Right hindlimb (tissue), 1 donor: ENCODE measurements around the gene DDX3X.
"Not testable (repeated sequence)": the region's sequence is repeated elsewhere in the genome, so short reads cannot be mapped to it uniquely, and the experiment has no call there.

Experiments
- DNase-seq: peaks from one replicate; pipeline ENCODE4 v3.0.0-alpha.2; 2018

DDX3X gene

DNA sequence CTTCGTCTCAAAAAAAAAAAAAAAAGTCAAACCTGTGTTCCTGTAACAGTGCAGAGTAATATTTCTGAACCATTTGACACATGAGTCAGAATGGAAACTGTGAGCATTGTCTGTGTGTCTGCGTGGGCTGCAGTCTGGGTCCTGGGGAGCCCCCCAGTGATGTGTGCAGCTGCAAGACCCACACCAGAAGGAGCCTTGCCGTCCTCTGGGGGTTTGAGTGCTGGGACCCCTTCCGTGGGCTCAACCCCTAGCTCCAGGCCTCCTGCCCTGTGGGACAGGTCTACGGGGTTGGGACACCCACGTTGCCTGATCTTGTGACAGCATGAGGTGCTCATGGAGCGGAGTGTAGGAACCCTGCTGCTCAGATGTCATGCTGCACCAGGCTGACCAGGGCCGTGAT is 43.7 kb downstream of the DDX3X start:
- no peak for DNase-seq

DNA sequence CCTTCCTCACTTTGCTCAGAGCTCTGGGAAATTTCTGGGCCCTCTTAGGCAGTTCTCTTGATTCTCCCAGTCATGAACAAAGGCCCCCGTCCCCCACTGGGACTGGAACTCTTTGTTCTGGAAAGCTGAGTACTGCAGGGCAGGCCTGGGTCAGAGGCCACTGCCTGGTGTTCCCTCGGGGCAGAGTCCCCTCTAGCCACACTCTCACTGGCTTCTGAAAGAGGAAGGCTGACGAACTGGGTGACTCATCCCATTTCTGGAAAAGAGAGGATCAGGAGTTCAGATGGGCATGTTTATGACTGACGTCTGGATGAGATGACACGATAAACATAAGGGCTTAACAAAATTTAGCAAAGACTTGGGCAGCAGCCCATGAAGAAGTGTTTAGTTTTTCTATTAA is 47.7 kb downstream of the DDX3X start:
- DNase-seq, result no peak

DNA sequence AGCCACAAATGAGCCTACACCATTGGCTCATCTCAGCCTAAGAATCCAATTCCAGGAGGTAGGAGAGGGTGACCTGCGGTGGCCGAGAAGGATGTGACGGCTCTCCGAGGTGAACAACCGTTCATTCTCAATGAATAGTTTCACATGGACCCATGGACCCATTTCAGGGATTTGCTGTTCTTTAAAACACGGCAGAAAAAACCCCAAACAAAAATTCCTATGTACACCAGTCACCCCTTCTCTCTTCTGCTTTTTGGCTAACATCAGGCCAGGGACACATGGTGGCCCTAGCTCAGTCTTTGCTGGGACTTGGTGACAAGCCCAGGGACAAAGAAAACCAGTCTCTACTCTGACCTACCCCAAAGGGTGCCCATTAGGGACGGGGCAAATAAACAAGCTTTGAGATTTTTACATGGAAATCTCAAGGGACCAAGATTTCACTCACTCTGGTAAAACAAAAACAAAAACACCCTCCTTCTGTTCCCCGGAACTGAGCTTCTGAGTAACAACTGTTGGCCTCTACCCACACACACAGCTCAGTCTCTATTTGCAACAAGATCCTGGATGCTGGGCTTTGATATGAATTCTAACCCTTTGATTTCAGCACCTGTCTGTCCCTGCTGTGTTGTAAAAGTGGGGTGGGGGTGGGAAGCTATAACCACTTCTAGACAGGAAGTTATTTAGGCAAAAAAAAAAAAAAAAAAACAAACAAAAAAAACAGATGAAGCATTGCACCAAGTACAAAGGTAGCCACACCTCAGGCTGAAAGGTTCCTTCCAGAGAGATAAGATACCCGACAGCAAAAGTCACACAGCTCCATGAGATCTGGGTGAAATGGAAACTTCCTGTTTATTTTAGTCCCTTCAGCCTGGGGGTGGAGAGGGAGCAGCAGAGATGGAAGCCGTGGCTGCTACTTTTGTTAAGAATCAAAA is 49.0 kb downstream of the DDX3X start:
- DNase-seq, result no peak

DNA sequence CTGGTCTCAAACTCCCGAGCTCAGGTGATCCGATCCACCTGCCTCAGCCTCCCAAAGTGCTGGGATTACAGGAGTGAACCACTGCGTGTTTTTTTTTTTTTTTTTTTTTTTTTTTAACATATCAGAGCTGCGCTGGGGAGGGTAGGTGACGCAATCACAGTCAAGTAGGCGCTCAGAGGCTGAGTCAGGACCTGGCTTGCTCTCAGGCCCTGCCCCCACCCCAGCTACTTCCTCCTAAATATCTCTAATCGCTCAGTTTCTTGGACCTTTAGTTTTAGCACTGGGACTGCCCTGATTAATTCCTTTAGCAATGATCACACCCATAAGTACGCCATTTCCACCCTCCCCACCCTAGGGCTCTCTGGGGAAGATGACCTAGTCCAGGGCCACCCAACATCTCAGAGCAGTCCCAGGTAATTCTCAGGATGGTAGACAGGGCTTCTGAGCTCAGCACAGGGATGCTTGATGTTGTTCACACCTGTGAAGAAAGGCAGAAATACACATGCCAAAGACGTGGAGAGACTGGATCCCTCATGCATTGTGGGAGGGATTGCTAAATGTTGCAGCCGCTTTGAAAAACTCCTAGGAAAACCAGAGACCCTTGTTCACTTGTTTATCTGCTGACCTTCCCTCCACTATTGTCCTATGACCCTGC is 50.2 kb downstream of the DDX3X start:
- no peak for DNase-seq

DNA sequence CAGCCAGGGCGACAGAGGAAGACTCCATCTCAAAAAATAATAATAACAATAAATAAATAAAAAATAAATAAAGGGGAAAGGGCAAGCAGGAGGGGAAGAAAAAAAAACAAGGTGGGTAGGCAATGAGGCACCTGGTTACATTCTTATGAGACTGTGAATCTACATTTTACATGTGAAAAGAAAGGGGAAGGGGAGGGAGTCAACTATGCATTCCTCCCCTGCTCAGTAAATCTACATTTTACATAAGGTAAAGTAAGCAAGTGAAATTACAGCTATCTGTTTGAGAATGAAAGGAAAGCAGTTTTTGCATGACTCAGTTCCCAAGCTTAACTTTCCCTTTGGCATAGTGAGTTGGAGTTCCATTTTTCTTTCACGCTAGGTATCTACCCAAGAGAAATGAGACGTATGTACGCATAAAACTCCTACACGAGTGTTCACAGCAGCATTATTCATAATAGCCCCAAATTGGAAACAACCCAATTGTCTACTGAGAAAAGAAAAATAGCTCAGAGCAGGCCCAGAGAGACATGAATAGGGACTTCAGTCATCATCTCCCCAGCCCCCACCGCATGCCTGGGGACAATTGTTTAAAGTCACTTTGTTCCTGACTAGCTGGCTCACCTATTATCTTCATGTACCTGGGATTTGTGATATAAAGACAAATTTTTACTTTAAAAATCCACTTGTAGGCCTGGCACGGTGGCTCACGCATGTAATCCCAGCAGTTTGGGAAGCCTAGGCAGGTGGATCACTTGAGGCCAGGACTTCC is 52.4 kb downstream of the DDX3X start:
- DNase-seq, result no peak

DNA sequence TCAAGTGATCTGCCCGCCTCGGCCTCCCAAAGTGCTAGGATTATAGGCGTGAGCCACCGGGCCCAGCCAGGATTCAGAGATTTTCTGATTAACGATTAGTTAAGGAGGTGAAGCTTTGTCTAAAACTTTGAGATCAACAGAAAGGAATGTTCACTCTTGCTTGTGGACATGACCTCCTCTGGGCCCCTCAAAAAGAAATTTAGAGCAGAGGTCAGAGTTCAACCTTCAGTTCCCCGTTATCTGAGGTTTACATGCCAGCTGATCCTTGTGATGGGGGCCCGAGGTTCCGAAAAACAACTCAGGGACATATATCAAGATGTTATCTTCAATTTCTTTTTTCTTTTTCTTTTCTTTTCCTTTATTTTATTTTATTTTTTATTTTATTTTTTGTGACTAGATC is 54.6 kb downstream of the DDX3X start:
- DNase-seq, result no peak

DNA sequence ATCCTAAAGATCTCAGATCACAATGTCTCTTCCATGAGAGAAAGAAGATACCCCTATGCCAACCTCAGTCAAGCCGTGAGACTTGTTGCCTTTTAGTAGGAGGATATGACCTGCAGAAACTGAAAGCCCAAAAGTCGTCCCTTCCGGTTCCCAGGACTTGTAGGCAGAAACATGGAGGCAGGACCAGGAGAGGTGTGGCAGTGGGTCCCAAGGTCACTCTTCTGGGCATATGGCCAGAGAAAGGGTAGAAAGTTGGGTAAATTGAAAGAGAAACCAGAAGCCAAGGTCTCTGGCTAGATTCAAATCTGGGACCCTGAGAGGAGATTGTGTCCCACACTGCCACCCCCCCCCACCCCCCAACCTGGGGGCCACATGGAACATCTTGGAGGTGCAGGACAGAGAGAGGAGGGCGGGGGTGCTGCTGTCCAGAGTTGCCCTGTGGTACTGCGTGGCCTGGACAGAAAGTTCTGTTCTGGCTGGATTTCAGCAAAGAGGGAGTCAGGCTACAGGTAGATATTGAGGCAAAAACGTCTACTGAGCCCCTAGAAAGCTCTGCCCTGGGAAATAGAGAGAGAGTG is 55.4 kb downstream of the DDX3X start:
- no peak for DNase-seq

DNA sequence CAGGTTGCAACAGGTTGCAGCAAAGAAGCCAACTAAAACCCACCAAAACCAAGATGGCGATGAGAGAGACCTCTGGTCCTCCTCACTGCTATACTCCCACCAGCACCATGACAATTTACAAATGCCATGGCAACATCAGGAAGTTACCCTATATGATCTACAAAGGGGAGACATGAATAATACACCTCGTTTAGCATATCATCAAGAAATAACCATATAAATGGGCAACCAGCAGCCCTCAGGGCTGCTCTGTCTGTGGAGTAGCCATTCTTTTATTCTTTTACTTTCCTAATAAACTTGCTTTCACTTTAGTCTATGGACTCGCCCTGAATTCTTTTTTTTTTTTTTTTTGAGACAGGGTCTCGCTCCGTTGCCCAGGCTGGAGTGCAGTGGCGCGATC is 56.6 kb downstream of the DDX3X start:
- not testable (repeated sequence) for DNase-seq

DNA sequence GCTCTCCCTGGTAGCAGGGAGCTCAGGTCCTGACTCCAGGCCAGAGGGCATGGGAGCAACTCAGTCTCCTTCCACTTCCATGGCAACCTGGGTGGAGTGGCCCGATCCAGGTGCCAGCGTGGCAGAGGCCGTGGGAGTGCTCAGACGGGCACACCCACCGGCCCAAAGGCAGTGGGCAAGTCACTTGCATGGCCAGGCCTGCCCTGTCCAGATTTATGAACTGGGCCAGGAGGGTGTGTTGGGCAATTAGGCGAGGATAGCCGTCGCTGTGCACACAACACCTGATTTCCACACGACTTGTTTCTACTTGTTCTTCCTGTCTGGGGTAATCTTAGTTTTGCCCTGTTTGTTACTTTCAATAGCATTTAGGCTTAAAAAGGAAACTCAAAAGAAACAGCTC is 57.6 kb downstream of the DDX3X start:
- no peak for DNase-seq

DNA sequence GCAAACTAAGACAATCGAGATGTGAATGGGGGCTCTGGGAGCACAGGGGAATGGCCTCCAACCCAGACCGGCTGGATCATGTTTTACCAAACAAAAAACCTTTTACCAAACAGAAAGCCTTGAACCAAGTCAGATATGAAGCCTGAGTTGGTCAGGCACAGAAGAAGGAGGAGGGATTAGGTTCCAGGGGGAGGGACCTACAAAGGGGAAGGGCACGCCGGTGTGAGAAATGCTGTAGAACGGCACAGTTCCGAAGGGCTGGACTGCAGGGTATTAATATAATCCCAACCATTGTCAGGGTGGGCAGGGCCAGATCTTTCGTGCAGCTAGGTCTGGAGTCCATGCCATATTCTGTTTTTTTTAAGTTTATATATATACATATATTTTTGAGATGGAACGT is 60.3 kb downstream of the DDX3X start:
- DNase-seq, result no peak

DNA sequence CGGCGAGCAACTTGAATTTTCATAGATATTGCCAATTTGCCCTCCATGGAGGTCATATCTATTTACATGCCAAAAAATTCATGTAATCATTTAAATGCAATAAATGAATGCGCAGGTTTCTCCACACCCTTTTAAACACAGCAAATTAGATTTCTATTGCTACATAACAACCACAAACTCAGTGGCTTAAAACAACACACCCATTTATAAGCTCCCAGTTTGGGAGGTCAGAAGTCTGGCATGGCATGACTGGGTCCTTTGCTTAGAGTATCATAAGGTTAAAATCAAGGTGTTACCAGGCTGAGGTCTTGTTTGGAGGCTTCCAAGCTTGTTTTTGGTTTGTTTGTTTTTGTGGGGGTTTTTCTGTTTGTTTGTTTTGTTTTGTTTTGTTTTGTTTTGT is 63.3 kb downstream of the DDX3X start:
- no peak for DNase-seq

DNA sequence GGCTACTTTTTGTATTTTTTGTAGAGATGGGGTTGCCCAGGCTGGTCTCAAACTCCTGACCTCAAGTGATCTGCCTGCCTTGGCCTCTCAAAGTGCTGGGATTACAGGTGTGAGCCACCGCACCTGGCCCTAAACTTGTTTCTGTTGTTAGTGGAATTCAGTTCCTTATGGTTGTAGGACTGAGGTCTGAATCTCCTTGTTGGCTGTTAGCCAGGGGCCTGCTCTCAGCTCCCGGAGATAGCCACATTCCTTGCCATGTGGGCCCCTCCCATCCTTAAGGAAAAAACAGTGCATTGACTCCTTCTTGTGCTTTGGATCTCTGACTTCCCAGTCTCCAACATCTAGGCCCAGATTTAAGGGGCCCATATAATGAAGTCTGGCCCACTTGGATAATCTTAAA is 63.8 kb downstream of the DDX3X start:
- no peak for DNase-seq

DNA sequence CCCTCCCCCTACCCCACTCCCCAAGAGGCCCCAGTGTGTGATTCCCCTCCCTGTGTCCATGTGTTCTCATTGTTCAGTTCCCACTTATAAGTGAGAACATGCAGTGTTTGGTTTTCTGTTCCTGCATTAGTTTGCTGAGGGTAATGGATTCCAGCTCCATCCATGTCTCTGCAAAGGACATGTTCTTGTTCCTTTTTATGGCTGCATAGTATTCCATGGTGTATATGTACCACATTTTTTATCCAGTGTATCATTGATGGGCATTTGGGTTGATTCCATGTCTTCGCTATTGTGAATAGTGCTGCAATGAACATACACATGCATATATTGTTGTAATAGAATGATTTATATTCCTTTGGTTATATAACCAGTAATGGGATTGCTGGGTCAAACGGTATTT is 68.6 kb downstream of the DDX3X start:
- DNase-seq, result not testable (repeated sequence)

DNA sequence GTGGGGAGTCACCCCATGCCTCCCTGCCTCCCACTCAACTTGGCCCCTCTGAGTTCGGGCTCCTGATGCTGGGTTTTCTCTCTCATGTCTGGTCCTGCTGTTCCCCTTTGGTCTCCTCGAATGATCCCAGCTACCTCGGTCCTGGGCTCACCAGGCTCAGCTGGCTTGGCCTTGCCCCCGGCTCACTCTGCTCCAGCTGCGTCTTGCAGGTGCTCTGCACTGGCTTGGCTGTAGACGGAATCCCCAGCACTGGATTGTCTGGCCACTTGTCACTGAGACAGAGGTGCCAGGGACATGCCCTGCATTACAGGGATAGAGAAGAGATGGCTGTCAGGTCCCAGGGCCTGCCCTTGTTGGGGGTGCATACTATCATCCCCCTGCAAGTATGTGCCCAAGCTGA is 71.6 kb downstream of the DDX3X start:
- DNase-seq, result no peak

DNA sequence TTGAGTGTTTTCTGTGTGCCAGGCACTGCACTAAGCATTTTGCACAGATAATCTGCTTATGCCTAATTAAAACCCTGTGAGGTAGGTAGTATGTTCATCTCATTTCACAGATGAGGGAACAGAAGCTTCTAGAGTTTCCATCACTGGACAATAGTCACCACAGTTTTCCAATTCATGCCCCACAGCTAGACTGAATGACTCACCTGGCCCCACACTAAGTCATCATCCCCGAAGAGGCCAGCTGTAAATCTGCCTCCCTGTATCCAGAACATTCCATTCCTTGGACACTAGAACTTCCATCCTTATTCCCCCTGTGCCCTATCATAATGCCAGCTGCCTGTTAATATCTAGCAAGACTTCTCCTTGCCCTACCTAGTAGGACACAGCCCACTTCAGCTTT is 72.2 kb downstream of the DDX3X start:
- DNase-seq, result no peak

DNA sequence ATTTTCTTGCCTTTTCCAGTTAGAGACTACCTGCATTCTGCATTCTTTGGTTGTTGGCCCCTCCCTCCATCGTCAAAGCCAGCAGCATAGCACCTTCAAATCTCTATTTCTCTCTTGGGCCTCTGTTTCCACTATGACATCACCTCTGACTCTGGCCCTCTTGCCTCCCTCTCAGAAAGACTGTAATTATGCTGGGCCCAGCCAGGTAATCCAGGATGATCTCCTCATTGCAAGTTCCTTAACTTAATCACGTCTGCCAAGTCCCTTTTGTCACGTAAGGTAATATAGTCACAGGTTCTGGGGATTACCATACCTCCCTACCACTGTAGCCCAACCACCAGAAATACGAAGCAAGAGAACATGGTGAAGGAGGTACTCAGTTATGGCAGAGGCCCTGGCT is 73.9 kb downstream of the DDX3X start:
- DNase-seq, result no peak

DNA sequence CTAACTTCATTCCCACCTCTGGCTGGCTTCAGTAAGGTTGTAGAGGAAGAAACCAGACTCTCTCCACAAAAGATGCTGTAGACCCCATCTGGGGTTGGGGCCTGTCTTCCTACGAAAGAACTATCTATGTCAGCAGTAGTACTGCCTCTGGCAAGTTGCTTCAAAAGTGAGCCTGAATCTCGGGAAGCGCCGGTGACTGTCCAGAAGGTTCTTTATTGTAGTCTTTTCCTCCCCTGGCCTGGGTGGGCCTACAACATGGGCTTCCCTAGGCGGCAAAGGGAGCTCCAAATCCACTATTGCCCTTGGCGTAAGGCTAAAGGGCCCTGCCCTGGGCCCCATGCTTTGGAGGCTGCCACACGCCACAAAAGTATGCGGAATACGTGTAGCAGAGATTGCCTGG is 74.6 kb downstream of the DDX3X start:
- no peak for DNase-seq

DNA sequence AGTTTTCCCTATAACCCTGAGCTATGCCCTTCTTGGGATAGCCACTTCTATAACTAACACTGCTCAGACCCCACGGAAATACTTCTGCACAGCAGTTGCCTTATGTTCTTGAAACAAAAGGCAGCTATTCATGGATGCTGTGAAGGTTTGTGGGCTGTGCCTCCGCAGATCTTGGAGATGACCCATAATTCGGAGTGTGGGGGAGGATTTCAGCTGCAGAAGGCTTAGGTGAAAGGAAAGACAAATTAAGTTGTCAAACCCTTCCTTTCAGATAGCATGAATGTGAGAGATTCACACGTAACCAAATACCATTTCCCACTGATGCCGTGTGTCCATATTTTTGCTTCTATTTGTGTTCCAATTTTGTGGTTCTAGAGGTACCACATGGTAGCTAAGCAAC is 75.0 kb downstream of the DDX3X start:
- DNase-seq, result no peak

DNA sequence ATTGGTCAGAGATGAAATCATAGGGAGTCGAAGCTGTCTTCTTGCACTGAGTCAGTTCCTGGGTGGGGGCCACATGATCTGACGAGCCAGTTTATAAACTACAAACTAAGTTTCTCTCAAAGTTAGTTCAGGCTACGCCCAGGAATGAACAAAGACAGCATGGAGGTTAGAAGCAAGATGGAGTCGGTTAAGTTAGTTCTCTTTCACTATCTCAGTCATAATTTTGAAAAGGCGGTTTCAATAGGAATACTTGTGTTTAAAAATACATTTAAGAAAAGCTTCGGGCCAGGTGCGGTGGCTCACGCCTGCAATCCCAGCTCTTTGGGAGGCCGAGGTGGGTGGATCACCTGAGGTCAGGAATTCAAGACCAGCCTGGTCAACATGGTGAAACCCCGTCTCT is 77.3 kb downstream of the DDX3X start:
- not testable (repeated sequence) for DNase-seq

DNA sequence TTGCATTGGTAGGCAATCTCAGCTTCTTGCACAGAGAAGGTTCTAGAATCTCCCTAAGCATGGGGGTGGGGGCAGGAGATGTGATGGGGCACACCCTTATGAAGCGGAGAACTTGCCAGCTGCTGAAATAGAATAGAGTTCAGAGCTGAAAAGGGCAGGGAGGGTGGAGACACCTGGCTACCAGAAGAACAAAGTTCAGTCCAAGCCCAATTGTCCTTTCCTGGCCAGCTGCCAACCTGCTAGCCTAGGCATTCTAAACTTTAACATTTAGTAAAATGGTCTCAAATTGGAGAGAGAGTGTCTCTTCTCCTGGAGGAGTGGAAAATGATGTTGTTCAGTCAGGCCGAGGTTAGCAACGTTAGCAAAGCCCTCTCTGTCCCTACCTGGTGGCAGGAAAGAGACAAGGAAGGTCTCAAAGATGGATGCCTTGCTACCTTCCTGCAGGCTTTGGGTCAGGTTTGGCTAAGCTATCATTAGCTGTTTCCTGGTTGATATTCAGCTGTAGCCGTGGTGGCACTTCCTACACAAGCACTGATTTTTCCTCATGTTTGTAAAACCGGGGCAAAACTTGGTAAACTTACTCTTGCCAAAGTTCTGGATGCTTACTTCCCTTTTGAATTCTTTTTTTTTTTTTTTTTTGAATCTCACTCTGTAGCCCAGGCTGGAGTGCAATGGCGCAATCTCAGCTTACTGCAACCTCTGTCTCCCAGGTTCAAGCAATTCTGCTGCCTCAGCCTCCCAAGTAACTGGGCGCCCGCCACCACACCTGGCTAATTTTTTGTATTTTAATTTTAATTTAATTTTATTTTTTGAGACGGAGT is 78.5 kb downstream of the DDX3X start:
- no peak for DNase-seq
